Kidney glomerular epithelial cell (primary cell): ENCODE data around the gene SSC4D.
A peak's percentile ranks its signal among the peaks of the same experiment; 100 is the strongest.
"Not testable (repeated sequence)": the region's sequence is repeated elsewhere in the genome, so short reads cannot be mapped to it uniquely, and the experiment has no call there.

Source experiments
- DNase-seq: peaks from one replicate; lab custom pipeline; 2025; lab: John Stamatoyannopoulos, UW

Gene SSC4D

DNA sequence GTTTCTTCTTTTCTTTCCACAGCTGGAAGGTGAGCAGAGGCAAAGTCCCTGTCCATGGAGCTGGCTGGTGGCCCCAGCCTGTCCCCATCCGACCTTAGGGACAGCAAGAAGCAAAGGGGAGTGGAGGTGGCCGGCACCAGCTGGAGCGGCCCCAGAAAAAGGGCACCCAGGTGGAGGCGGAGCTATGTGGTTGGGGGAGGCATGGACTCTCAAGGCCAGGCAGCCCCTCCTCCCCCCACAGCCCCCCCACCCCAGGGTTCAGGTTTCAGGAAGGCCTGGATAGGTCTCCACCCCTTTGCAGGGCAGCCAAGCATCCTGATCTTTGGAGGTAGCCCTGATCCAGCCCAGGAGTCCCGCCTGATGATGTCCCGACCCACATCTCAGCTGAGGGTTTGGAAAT lies at the start of gene SSC4D:
TSS of gene SSC4D (minus strand) at position 161 of the 400 bp plus-strand sequence. CDS start 5,258 bp downstream, outside the sequence.
- DNase-seq, result no peak

DNA sequence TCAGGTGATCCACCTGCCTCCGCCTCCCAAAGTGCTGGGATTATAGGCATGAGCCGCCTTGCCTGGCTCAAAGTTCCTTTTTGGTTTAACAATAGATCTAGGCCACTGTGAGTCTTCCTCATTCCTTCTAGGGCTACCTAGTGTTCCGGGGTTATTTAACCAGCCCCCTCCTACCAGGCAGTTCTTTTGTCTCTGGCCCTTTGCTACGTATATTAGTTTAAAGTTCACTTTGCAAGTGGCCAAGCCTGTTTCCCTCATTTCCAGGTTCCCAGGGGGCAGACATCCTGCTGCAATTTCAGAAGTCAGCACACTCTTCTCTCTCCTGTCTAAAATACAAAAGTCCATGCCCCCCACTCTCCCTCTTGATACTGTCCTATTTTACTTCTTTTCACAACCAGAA lies 49.0 kb upstream of the SSC4D start:
- not testable (repeated sequence) for DNase-seq

DNA sequence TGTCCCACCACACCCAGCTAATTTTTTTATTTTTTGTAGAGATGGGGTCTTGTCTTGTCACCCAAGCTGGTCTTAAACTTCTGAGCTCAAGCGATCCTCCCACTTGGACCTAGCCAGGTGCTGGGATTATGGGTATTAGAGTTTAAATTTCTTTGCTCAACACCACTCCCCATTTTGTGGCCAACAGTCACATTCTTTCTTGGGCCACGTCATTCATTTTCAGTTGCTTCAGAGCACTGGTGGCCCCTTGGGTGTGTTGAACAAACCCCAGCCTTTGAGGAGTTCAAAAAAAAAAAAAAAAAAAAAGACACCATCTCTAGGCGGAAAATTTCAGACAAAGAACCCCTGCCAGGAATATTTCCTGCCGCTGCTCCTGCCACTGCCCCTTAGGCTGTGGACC lies 47.5 kb upstream of the SSC4D start:
- DNase-seq, result not testable (repeated sequence)

DNA sequence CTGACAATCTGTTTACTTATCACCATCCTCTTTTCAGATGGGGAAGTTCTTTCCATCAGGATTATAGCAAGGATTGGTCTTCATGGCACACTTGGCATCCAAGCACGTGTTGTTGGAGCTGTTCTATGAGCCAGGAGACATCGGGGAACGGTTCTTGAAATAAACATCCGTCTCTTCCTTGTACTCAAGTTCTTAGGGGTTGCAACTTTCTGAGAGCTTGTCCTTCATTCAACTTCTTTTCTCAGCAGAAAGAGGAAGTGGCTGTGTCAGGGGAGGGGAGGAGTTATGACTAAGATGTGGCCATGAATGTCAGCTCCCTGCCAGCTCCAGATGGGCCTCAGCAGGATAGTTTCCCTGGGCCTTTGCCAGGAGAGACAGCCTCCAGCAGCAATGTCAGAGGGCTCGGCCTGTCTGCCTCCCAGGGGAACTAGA lies 36.1 kb upstream of the SSC4D start:
- DNase-seq, result peak; percentile 12

DNA sequence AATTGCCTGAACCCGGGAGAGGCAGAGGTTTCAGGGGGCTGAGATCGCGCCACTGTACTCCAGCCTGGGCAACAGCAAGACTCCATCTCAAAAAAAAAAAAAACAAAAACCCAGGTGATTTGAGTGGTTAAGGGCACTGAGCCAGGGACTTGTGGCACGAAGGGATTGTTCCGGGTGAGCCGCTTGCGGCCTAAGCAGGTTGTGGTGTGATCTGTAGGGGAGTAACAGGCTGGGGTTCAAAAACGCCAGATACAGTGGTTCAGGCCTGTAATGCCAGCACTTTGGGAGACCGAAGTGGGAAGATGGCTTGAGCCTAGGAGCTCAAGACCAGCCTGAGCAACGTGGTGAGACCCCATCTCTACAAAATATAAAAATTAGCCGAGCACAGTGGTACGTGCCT lies 34.3 kb upstream of the SSC4D start:
- DNase-seq, result not testable (repeated sequence)

DNA sequence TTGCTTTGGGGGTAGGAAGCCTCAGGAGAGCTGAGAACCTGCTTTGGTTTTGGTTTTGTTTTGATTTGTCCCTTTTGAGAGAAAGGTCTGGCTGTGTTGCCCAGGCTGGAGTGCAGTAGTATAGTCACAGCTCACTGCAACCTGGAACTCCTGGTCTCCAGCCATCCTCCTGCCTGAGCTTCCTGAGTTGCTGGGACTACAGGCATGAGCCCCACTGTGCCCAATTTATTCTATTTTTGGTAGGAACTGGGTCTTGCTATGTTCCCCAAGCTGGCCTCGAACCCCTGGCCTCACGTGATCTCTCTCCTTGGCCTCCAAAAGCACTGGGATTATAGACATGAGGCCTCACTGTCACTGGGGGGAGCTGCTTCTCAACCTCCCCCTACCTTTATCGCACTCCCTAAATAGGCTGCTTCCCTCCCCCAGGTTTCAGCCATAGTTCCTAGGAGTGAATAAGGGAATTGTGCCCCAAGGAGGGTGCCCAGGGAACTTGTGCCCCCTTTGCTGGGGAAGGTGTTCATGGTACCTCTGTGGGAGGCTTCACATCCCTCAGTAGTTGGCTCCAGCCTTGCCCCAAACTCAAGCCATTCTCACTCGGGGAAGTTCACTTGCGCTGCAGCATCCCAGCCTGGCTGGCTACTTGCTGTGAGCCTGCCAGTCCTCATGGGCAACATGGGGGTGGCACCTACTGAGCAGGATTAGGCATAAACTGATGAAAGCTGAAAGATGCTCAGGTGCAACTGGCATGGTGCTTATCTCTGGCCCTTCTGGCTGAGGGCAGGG lies 33.4 kb upstream of the SSC4D start:
- DNase-seq, result not testable (repeated sequence)

DNA sequence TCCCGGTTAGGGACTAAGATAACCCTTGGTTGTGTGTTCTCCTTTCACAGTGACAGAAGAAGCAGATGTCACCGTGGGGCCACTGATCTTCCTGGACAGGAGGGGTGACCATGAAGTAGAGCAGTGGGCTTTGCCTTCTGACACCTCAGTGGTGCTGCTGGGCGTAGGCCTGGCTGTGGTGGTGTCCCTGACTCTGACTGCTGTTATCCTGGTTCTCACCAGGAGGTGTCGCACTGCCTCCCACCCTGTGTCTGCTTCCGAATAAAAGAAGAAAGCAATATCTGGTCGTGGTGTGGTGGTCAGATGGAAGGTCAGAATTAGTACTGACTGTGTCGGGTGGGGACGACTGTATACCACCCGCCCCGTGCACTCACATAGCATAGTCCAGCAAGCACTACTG lies 32.3 kb upstream of the SSC4D start:
- not testable (repeated sequence) for DNase-seq

DNA sequence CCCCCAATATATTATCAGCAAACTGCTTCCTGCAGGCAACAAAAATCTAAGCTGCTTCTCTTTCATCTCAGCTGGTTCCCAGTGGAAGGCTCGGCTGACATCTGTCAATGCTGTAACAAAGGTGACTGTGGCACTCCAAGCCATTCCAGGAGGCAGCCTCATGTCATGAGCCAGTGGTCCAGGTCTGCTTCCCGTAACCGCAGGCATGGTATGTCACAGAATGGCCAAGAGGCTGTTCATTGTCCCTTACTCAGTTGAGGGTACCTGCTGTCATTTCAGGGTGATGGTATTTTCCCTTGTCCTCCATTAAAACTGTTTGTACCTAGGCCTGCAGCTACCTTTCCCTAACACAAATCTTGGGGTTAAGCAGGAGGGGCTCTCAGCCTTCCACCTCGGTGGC lies 30.9 kb upstream of the SSC4D start:
- DNase-seq, result not testable (repeated sequence)

DNA sequence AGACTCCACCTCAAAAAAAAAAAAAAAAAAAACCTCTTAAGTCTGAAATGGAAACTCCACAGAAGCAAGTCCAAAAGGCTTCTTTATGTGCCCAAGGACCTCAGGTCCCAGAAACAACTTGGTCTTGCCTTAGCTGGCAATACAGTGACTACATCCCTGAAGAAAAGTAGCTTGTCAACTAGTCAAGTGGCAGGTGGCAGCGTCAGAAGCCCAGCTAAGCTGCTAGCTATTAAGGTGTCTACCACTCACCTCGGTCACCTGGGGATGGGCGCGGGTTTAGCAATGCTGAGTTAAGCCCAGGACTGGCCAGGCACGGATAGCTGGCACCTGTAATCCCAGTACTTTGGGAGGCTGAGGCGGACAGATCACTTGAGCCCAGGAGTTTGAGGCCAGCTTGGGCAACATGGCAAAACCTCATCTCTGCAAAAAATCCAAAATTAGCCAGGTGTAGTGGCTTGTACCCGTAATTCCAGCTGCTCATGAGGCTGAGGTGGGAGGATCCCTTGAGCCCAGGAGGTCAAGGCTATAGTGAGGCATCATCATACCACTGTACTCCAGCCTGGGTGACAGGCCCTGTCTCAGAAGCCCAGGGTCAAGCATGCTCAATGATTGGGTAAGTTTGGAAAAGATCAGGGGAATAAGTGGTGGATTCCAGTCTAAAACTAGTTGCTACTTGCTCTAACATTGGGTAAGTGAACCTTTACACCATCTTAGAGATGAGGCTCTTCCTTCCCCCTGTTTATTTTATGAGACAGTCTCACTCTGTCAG lies 29.8 kb upstream of the SSC4D start:
- not testable (repeated sequence) for DNase-seq

DNA sequence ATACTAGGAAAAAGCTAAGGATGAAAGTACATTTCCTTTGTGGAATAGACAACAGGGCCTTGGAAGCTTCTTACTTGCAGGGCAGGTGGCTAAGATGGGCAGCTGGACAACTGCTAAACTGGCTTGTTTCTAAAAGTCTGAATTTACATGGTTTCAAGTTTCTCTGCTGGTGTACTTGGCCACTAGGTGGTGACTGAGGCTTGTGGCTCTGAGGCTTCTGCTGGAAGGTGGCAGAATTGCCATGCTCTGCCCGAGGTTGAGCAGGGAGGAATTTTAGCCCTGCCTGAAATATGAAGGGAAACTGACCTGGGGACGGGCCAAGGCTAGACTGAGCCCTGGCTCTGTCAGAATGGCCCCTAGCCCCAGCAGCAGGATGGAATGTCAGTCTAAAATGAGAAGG lies 28.4 kb upstream of the SSC4D start:
- DNase-seq, result peak; percentile 93

DNA sequence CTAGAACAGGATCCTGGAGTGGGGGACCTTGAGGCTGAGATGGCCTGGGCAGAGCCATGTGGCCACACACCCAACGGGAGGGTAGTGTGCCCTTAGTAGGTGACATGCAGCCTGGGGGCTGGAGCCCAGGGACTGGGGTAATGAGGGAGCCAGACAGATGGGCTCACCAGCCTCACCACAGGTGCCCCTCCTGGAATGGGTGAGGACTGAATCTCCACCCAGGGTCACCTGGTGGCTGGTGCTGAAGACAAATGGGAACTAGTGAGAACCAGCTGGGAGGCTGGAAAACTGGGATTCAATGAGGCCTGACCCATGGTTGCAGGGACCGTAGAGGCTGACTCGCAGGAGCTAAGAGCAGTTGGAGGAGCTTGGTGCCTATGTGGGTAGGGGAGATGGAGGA lies 21.3 kb upstream of the SSC4D start:
- no peak for DNase-seq

DNA sequence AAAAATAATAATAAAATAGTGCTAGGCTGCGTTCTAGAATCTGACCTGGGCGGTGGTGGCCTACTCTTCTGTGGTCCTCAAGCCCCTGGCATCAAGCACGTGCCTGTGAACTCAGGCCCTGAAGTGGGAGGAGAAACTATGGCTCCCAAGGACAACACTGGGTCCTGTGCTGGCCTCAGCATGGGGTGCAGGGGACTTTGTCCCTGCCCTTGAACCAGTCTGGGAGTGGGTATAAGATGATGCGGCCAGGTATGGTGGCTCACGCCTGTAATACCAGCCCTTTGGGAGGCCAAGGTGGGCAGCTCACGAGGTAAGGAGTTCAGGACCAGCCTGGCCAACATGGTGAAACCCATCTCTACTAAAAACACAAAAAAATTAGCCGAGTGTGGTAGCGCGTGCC lies 20.7 kb upstream of the SSC4D start:
- DNase-seq, result no peak

DNA sequence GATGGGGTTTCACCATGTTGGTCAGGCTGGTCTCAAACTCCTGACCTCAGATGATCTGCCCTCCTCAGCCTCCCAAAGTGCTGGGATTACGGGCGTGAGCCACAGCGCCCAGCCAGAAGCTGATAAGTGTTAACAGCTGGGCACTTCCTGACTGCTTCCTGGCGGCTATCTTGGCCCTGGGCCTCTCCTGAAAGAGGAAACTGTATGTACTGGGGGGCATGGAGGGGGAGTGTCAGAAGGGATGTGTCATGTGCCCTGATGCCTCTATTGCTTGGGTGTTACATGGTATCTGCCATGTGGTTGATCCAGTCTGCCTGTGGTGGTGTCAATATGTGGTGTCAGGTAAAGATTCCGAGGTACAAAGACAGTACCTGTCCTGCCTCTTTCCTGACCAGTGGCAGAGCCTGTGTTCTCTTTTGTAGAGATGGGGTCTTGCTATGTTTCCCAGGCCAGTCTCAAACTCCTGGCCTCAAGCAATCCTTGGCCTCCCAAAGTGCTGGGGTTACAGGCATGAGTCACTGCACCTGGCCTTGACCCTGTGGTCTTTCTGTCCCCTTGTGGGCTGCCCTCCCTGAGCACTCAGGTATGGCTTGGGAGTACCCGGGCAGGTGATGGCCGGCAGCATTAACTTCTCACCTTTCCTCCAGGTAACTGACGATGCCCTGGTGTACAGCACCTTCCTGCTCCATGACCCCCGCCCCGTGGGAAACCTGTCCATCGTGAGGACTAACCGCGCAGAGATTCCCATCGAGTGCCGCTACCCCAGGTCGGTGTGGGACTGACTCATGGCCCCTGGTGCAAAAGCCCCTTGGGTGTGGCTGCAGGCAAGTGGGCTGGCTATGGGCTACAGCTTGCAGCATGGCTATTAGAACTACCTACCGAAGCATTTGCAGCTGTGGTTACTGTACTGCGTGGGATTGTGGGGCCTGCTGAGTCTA lies 19.6 kb upstream of the SSC4D start:
- no peak for DNase-seq

DNA sequence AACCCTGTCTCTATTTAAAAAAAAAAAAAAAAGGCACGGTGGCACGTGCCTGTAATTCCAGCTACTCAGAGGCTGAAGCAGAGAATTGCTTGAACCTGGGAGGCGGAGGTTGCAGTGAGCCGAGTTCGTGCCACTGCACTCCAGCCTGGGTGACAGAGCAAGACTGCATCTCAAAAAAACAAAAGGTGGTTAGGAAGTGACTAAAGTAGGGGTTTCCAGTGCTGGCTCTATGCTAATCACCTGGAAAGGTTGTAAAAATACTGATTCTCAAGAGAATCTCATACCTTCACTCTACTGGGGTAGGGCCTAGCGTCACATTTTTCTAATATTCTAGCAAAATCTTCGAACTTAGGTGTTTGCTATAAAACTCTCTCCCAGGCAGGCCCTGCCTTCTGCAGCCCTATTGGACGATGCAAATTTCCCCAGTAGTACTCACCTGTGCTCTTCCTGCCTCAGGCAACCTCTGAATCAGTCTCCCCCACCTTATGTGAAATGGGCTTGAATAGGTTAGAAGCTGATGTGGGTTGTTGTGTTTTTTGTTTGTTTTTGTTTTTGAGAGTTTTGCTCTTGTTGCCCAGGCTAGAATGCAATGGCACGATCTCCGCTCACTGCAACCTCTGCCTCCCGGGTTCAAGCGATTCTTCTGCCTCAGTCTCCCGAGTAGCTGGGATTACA lies 18.8 kb upstream of the SSC4D start:
- DNase-seq, result no peak

DNA sequence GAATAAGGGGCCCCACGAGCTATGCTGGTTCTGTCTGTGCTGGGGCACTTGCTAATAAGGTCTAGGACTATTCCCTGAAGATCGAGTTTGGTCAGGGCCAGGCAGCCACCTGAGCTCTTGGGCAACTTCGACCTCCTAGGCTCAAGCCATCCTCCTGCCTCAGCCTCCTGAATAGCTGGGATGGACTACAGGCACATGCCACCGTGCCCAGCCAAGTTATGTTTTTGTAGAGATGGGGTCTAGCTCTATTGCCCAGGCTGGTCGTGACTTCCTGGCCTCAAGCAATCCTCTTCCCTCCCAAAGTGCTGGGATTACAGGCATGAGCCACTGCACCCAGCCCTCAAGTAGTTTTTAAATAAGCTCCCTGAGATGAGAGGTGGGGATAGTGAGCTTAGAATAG lies 18.1 kb upstream of the SSC4D start:
- DNase-seq, result no peak

DNA sequence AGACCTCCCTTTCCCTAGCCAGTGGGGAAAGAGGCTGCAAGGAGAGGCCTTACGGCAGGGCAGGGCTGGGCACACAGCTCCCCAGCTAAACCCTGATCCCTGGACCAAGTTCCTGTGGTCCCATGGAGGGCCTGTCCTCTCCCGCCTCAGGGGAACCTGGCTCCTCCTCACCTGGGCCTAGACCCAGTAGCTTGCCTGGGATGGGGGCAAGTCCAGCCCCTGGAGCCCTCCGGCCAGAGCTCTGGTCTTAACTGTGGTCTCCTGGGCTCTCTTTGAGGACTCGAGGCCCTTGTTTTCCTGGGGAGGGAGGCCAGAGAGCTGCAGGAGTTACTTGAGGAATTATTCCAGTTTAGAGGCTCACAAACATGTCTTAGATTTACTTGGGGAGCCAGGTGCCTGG lies 16.7 kb upstream of the SSC4D start:
- no peak for DNase-seq

DNA sequence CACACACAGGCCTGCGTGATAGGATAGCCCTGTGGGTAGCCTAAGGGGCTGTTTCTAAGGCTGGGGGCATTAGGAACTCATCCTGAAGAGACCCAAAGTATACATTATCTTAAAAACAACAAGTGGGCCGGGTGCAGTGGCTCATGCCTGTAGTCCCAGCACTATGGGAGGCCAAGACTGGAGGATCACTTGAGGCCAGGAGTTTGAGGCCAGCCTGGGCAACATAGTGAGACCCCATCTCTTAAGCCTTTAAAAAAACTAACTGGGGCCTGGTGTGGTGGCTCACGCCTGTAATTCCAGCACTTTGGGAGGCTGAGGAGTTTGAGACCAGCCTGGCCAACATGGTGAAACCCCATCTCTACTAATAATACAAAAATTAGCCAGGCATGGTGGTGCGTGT lies 16.1 kb upstream of the SSC4D start:
- not testable (repeated sequence) for DNase-seq

DNA sequence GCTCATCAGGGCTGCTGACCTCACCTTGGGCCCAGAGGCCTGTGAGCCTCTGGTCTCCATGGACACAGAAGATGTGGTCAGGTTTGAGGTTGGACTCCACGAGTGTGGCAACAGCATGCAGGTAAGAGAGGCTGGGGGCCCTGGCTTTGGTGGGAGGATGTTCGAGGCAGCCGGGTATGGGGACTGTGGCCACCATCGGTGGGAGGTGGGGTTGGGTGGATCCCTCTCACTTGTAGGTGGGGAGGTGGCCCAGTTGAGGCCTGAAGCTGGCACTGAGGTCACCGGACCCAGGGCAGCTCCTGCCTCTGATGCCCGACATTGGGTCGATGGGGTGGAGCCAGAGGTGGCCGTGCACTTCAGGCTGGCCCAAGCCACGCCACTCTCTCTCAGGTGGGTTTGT lies 15.7 kb upstream of the SSC4D start:
- DNase-seq, result no peak

DNA sequence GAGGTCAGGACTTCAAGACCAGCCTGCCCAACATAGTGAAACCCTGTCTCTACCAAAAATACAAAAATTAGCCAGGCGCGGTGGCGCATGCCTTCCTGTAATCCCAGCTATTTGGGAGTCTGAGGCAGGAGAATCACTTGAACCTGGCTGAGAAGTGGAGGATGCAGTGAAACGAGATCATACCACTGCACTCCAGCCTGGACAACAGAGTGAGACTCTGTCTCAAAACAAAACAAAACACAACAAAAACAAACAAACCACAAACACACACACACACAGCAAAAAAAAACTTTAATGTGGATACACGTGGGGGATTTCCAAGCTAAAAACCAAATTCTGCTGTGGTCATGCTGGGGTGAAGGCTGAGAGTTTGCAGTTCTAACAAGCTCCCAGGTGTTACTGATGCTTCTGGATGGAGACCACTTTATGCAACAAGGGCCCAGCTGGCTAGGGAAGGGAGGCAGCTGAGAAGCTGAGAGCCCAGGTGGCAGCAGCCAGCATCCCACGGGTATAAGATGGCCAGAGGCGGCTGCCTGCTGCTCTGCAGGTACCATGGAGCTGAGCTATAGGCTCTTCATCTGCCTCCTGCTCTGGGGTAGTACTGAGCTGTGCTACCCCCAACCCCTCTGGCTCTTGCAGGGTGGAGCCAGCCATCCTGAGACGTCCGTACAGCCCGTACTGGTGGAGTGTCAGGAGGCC lies 15.1 kb upstream of the SSC4D start, which contains the start of gene ZP3:
TSS of gene ZP3 (plus strand) at position 538 of the 699 bp plus-strand sequence. CDS start at position 553, 15 bp downstream.
- DNase-seq, result no peak

DNA sequence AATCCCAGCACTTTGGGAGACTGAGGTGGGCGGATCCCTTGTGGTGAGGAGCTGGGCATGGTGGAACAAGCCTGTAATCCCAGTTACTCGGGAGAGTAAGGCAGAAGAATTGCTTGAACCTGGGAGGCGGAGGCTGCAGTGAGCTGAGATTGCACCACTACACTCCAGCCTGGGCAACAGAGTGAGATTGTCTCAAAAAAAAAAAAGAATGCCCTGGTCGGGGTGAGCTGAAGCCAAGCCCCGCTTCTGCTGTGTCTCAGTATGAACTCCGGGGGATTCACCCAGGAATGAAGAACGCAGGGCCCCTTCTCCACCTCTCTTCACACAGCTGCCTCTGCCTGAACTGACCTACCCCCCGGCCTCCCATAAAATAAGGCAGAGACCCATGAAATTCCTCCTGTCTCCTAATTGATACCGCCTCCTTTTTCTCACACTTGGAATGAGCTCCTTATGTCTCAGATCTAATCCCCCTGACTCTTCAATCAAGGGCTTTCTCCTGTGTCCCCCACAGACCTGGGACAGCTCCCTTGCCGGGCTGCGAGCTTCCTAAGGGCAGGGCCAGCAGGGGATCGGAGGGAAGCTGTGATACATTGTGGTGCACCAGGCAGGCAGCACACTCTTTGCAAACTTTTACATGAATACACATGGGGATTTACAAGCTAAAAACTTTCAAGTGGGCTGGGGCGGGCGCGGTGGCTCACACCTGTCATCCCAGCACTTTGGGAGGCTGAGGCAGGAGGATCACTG lies 14.3 kb upstream of the SSC4D start:
- peak; percentile 32 for DNase-seq
